SU-DHL-6 (cell line): ENCODE measurements around the gene BPIFB4.

Source experiments
- H2AFZ ChIP-seq: fragments of 200-600 bp; sonication (generic); 2 replicates; pipeline ENCODE4 v1.6.1; 2014; ENCODE audit warnings: low read depth, mild to moderate bottlenecking, moderate library complexity, mixed read lengths, antibody characterized with exemption, low read length; ENCODE audit not compliant: severe bottlenecking
- H3F3A ChIP-seq: fragments of 200-600 bp; shearing (Covaris generic); 2 replicates; pipeline ENCODE4 v1.6.0; 2016; ENCODE audit warnings: antibody characterized with exemption, mild to moderate bottlenecking; ENCODE audit not compliant: insufficient read depth
- H3K27ac ChIP-seq: fragments of 200-600 bp; sonication (generic); 2 replicates; pipeline ENCODE4 v1.5.1; 2016; ENCODE audit warnings: low read depth, mild to moderate bottlenecking, low read length, moderate library complexity, mixed read lengths
- H3K27me3 ChIP-seq: fragments of 200-600 bp; sonication (generic), shearing (Covaris generic); 2 replicates; pipeline ENCODE4 v1.6.0; 2014; ENCODE audit warnings: mild to moderate bottlenecking, low read length
- H3K36me3 ChIP-seq: fragments of 200-600 bp; sonication (generic); 2 replicates; pipeline ENCODE4 v1.6.1; 2014; ENCODE audit warnings: mild to moderate bottlenecking, low read length, mixed read lengths
- H3K4me2 ChIP-seq: fragments of 300-600, 200-600 bp; shearing (Covaris generic), sonication (generic); 2 replicates; pipeline ENCODE4 v1.6.0; 2014; ENCODE audit warnings: low read length, low read depth, mild to moderate bottlenecking; ENCODE audit not compliant: poor library complexity, severe bottlenecking
- H3K4me3 ChIP-seq: fragments of 200-600 bp; sonication (generic); 2 replicates; pipeline ENCODE4 v1.5.1; 2014; ENCODE audit warnings: antibody characterized with exemption, low read length, mild to moderate bottlenecking, mixed read lengths; ENCODE audit not compliant: insufficient read depth, poor library complexity, severe bottlenecking
- H3K79me2 ChIP-seq: fragments of 200-600 bp; sonication (generic); 2 replicates; pipeline ENCODE4 v1.6.1; 2014; ENCODE audit warnings: mild to moderate bottlenecking, low read length, moderate library complexity; ENCODE audit not compliant: insufficient read depth
- H3K9ac ChIP-seq: fragments of 200-600 bp; sonication (generic); 2 replicates; pipeline ENCODE4 v1.7.0; 2014; ENCODE audit warnings: mild to moderate bottlenecking, low read length
- H3K9me2 ChIP-seq: fragments of 200-600 bp; sonication (generic); replicated peaks from 2 replicates; pipeline ENCODE4 v1.6.1; 2014; ENCODE audit warnings: low read length; ENCODE audit not compliant: insufficient read depth
- H3K9me3 ChIP-seq: fragments of 200-600 bp; sonication (generic); 2 replicates; pipeline ENCODE4 v1.6.1; 2014; ENCODE audit warnings: low read length, mixed read lengths; ENCODE audit not compliant: insufficient read depth
- H4K20me1 ChIP-seq: fragments of 200-600 bp; sonication (generic); 2 replicates; pipeline ENCODE4 v1.6.1; 2014; ENCODE audit warnings: low read depth, mild to moderate bottlenecking, antibody characterized with exemption, low read length, moderate library complexity, mixed read lengths
- CTCF ChIP-seq: fragments of 200-600 bp; sonication (generic); IDR thresholded peaks from one replicate; pipeline ENCODE4 v1.5.1; 2017; ENCODE audit warnings: antibody characterized with exemption, mild to moderate bottlenecking, low read length, moderate library complexity; ENCODE audit not compliant: insufficient read depth, poor library complexity, severe bottlenecking
- EZH2phosphoT487 ChIP-seq: fragments of 200-600 bp; sonication (generic), shearing (Covaris generic); conservative IDR thresholded peaks from 2 replicates; pipeline ENCODE4 v1.6.1; 2018; ENCODE audit warnings: mild to moderate bottlenecking, antibody characterized with exemption, low read length, moderate library complexity, mixed read lengths

The BPIFB4 gene

GRCh38 chr20:33154252-33154651, 74.8 kb downstream of the BPIFB4 start:
- no peaks in the 10 kb centered on the region for H3K27me3 ChIP-seq

DNA sequence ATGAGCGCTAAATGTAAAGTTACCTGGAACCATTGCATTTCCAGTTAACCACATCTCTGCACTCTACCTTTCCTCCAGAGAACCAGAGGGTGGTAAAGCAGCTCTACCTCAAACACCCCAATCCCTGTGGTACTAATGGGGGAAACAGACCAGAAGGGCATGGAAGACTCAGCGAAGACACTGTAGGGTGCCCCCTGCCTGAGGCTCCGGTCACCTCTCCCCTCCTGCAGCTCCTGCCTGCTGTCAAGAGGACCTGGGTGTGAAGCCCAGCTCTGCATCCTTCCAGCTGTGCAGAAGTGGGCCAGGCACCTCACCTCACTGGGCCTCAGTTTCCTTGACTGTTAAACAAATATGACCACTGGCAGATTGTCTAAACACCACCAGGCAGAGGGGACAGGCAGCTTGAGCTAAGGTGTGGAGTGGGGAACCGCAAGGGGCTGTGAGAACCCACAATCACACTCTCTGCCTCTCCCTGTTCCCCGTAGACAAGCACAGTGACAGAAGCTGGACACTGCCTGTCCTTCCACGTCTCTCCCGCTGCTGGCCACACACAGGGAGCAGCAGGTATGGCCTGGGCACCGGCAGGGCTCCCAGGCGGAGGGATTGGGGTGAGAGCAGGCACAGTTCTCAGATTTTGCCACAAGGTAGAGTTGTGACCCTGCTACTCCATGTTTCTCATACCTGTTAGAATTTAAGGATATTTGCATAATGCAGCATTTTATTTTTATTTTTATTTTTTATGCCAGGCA, 79.4 kb downstream of the BPIFB4 start:
- Histone ChIP-seq H3F3A (no peaks in the 10 kb centered on the region), H3K4me3 (no peak overlapping the region), H3K9me2 (no peaks in the 10 kb centered on the region), H3K79me2 (no peaks in the 10 kb centered on the region), H3K36me3 (no peaks in the 10 kb centered on the region), H2AFZ (no peak overlapping the region), H3K4me2 (no peak overlapping the region), H3K27ac (no peak overlapping the region), H3K27me3 (no peaks in the 10 kb centered on the region), H3K9ac (no peak overlapping the region), H3K9me3 (no peaks in the 10 kb centered on the region), H4K20me1 (no peaks in the 10 kb centered on the region)
- TF ChIP-seq CTCF (no peak), EZH2phosphoT487 (no peak)

More at GRCh38 chr20:33154252-33154651, 74.8 kb downstream of the BPIFB4 start:
- Histone ChIP-seq H3K4me2 (no peak overlapping the region), H3F3A (no peaks in the 10 kb centered on the region), H2AFZ (no peak overlapping the region), H3K27ac (no peak overlapping the region), H3K36me3 (no peaks in the 10 kb centered on the region), H3K79me2 (no peaks in the 10 kb centered on the region), H3K9me2 (no peaks in the 10 kb centered on the region), H3K9ac (no peak overlapping the region), H3K4me3 (no peak overlapping the region), H4K20me1 (no peaks in the 10 kb centered on the region), H3K9me3 (no peaks in the 10 kb centered on the region)
- TF ChIP-seq CTCF (no peak), EZH2phosphoT487 (no peak)

GRCh38 chr20:33159713-33160112, 80.3 kb downstream of the BPIFB4 start:
- Histone ChIP-seq H3K27ac (no peak overlapping the region), H4K20me1 (no peaks in the 10 kb centered on the region), H2AFZ (no peak overlapping the region), H3K9me3 (no peaks in the 10 kb centered on the region), H3F3A (no peaks in the 10 kb centered on the region), H3K4me2 (no peak overlapping the region), H3K4me3 (no peak overlapping the region), H3K79me2 (no peaks in the 10 kb centered on the region), H3K9ac (no peak overlapping the region), H3K27me3 (no peaks in the 10 kb centered on the region), H3K36me3 (no peaks in the 10 kb centered on the region), H3K9me2 (no peaks in the 10 kb centered on the region)
- TF ChIP-seq EZH2phosphoT487 = no peak
- no peak for TF ChIP-seq CTCF
